ENCODE data around the gene GJB1.
A peak's percentile ranks its signal among the peaks of the same experiment; 100 is the strongest.
"Not testable (repeated sequence)": the region's sequence is repeated elsewhere in the genome, so short reads cannot be mapped to it uniquely, and the experiment has no call there.

Gene GJB1

GRCh38 chrX:71222929-71223328 is at the start of gene GJB1:
TSS of gene GJB1 (plus strand) at chrX:71223224. CDS start at chrX:71223708, 484 bp downstream.
- DNase-seq, result no peak
- ATAC-seq, result no peak

- DNase-seq (no peak), ATAC-seq (no peak)
Observed at GRCh38 chrX:71173440-71173839, 49.6 kb upstream of the GJB1 start.

- DNase-seq (no peak), ATAC-seq (no peak)
Observed at GRCh38 chrX:71174795-71175194, 48.2 kb upstream of the GJB1 start.

GRCh38 chrX:71175531-71175930 is 47.5 kb upstream of the GJB1 start:
- DNase-seq, result no peak
- ATAC-seq, result no peak

GRCh38 chrX:71177327-71177726 is 45.7 kb upstream of the GJB1 start:
- no peak for DNase-seq
- no peak for ATAC-seq

- DNase-seq (peak; percentile 45), ATAC-seq (no peak)
Observed at GRCh38 chrX:71178908-71179307, 44.1 kb upstream of the GJB1 start.

GRCh38 chrX:71180579-71181265 is 42.3 kb upstream of the GJB1 start:
- ATAC-seq, DNase-seq: not testable (repeated sequence)

GRCh38 chrX:71181558-71181909 is 41.5 kb upstream of the GJB1 start:
- ATAC-seq (peak; percentile 57), DNase-seq (peak; percentile 58)

GRCh38 chrX:71181910-71182799 is 40.9 kb upstream of the GJB1 start:
- DNase-seq (peak; percentile 75), ATAC-seq (peak; percentile 84)

GRCh38 chrX:71182871-71183270 is 40.2 kb upstream of the GJB1 start:
- ATAC-seq (no peak), DNase-seq (no peak)

- no peak for ATAC-seq
- no peak for DNase-seq
Observed at GRCh38 chrX:71183341-71183740, 39.7 kb upstream of the GJB1 start.

GRCh38 chrX:71184092-71184491 is 38.9 kb upstream of the GJB1 start:
- no peak for ATAC-seq
- DNase-seq, result no peak

- ATAC-seq (no peak), DNase-seq (no peak)
Observed at GRCh38 chrX:71184803-71185495, 38.1 kb upstream of the GJB1 start.

- DNase-seq, result no peak
- no peak for ATAC-seq
Observed at GRCh38 chrX:71191248-71191647, 31.8 kb upstream of the GJB1 start.

- DNase-seq, result peak; percentile 17
- peak; percentile 71 for ATAC-seq
Observed at GRCh38 chrX:71195964-71196649, 26.9 kb upstream of the GJB1 start.

GRCh38 chrX:71198066-71198465 is 25.0 kb upstream of the GJB1 start:
- ATAC-seq, result peak; percentile 44
- peak; percentile 5 for DNase-seq

- no peak for DNase-seq
- no peak for ATAC-seq
Observed at GRCh38 chrX:71199252-71200008, 23.6 kb upstream of the GJB1 start.

- ATAC-seq (no peak), DNase-seq (no peak)
Observed at GRCh38 chrX:71210816-71211215, 12.2 kb upstream of the GJB1 start.

GRCh38 chrX:71212536-71212935 is 10.5 kb upstream of the GJB1 start:
- DNase-seq, result no peak
- no peak for ATAC-seq

- no peak for DNase-seq
- no peak for ATAC-seq
Observed at GRCh38 chrX:71214152-71214551, 8.9 kb upstream of the GJB1 start.

- DNase-seq (no peak), ATAC-seq (no peak)
Observed at GRCh38 chrX:71214604-71215337, 8.3 kb upstream of the GJB1 start.
